Kidney epithelial cell (primary cell): ENCODE results near the gene DNAH7. TPM values are rescaled to one million over a fixed set of nuclear protein-coding genes. Genes with fewer than 3 reads are reported as not detected.
A peak's percentile ranks its signal among the peaks of the same experiment; 100 is the strongest.

ENCODE experiments used
- DNase-seq: peaks from one replicate; pipeline ENCODE4 v3.0.0-alpha.2; 2010; ENCODE audit warnings: low read depth
- H3K27me3 ChIP-seq: 2 replicates; pipeline ENCODE4 v1.6.0; 2011; ENCODE audit warnings: low read length; ENCODE audit not compliant: control insufficient read depth, insufficient read depth
- H3K36me3 ChIP-seq: 2 replicates; pipeline ENCODE4 v1.5.1; 2011; ENCODE audit warnings: low read length; ENCODE audit not compliant: control insufficient read depth, insufficient read depth
- H3K4me3 ChIP-seq: 2 replicates; pipeline ENCODE4 v1.5.1; 2011; ENCODE audit warnings: low read depth, mild to moderate bottlenecking, control low read depth, low read length
- CTCF ChIP-seq: IDR thresholded peaks from 2 replicates; pipeline ENCODE4 v1.5.1; 2011; ENCODE audit warnings: mild to moderate bottlenecking, moderate library complexity, low read length, control low read depth, inconsistent platforms; ENCODE audit not compliant: insufficient read depth, poor library complexity, severe bottlenecking
- total RNA-seq: library from RNA; depleted of rRNA; stranded (reverse); fragments of >200 nt; gene quantifications from 2 replicates; pipeline ENCODE4 v1.2.3, GENCODE V29; 2015

Gene DNAH7
- total RNA-seq, 1 donor from 2014 or later: 2.1 TPM

GRCh38 chr2:195899226-195899625, 169.4 kb downstream of the DNAH7 start:
- TF ChIP-seq CTCF: no peak
- DNase-seq: no peak
- no peaks in the 10 kb centered on the region for H3K27me3 ChIP-seq
- H3K36me3 ChIP-seq: no peaks in the 10 kb centered on the region
- no peak overlapping the region for H3K4me3 ChIP-seq

- peak; percentile 35 for DNase-seq
- H3K36me3 ChIP-seq: no peaks in the 10 kb centered on the region
Measured at GRCh38 chr2:195898505-195899191, 170.0 kb downstream of the DNAH7 start.

GRCh38 chr2:195891081-195891480, 177.6 kb downstream of the DNAH7 start:
- no peak for DNase-seq
- Histone ChIP-seq H3K4me3 (no peak overlapping the region), H3K36me3 (no peaks in the 10 kb centered on the region), H3K27me3 (no peaks in the 10 kb centered on the region)
- no peak for TF ChIP-seq CTCF

More at GRCh38 chr2:195898505-195899191, 170.0 kb downstream of the DNAH7 start:
- TF ChIP-seq CTCF: no peak
- Histone ChIP-seq H3K27me3 (no peaks in the 10 kb centered on the region), H3K4me3 (no peak overlapping the region)

GRCh38 chr2:195879153-195879552, 189.5 kb downstream of the DNAH7 start:
- Histone ChIP-seq H3K36me3 (no peaks in the 10 kb centered on the region), H3K27me3 (no peaks in the 10 kb centered on the region), H3K4me3 (no peak overlapping the region)
- no peak for TF ChIP-seq CTCF
- DNase-seq: no peak

GRCh38 chr2:195871326-195871725, 197.3 kb downstream of the DNAH7 start:
- no peak for TF ChIP-seq CTCF
- no peak for DNase-seq
- Histone ChIP-seq H3K36me3 (no peaks in the 10 kb centered on the region), H3K4me3 (no peak overlapping the region), H3K27me3 (no peaks in the 10 kb centered on the region)

GRCh38 chr2:195864316-195864715, 204.3 kb downstream of the DNAH7 start:
- no peaks in the 10 kb centered on the region for H3K36me3 ChIP-seq
- no peak overlapping the region for H3K4me3 ChIP-seq
- no peak for DNase-seq
- no peaks in the 10 kb centered on the region for H3K27me3 ChIP-seq
- no peak for TF ChIP-seq CTCF
